HG02610 (cell line): ENCODE measurements around the gene MAPK4.

ENCODE experiments used
- ATAC-seq: cut with Tn5 transposase; IDR thresholded peaks from one replicate; pipeline ENCODE4 v1.9.1; 2021; ENCODE audit warnings: mild to moderate bottlenecking, moderate library complexity; ENCODE audit not compliant: unreplicated experiment

Gene MAPK4

GRCh38 chr18:50651334-50651733 is 91.4 kb downstream of the MAPK4 start:
- no peak for ATAC-seq

GRCh38 chr18:50653402-50654093 is 93.7 kb downstream of the MAPK4 start:
- no peak for ATAC-seq

- no peak for ATAC-seq
Measured at GRCh38 chr18:50654211-50654610, 94.3 kb downstream of the MAPK4 start.

- no peak for ATAC-seq
Measured at GRCh38 chr18:50654658-50655550, 95.0 kb downstream of the MAPK4 start.

- no peak for ATAC-seq
Measured at GRCh38 chr18:50656396-50656795, 96.5 kb downstream of the MAPK4 start.

- ATAC-seq: no peak
Measured at GRCh38 chr18:50656841-50657470, 97.1 kb downstream of the MAPK4 start.

- no peak for ATAC-seq
Measured at GRCh38 chr18:50658601-50659000, 98.7 kb downstream of the MAPK4 start.

- ATAC-seq: no peak
Measured at GRCh38 chr18:50659091-50660003, 99.5 kb downstream of the MAPK4 start.

- ATAC-seq: no peak
Measured at GRCh38 chr18:50661013-50661412, 101.1 kb downstream of the MAPK4 start.

GRCh38 chr18:50662177-50662576 is 102.3 kb downstream of the MAPK4 start:
- no peak for ATAC-seq

- ATAC-seq: no peak
Measured at GRCh38 chr18:50662775-50663383, 103.0 kb downstream of the MAPK4 start.

GRCh38 chr18:50663626-50664441 is 103.9 kb downstream of the MAPK4 start:
- ATAC-seq: no peak

- ATAC-seq: no peak
Measured at GRCh38 chr18:50665015-50665414, 105.1 kb downstream of the MAPK4 start.

- no peak for ATAC-seq
Measured at GRCh38 chr18:50665519-50665918, 105.6 kb downstream of the MAPK4 start.

GRCh38 chr18:50666536-50666935 is 106.6 kb downstream of the MAPK4 start:
- ATAC-seq: no peak

- no peak for ATAC-seq
Measured at GRCh38 chr18:50671376-50671775, 111.5 kb downstream of the MAPK4 start.

- no peak for ATAC-seq
Measured at GRCh38 chr18:50674307-50674980, 114.6 kb downstream of the MAPK4 start.

GRCh38 chr18:50675043-50675442 is 115.2 kb downstream of the MAPK4 start:
- ATAC-seq: no peak

GRCh38 chr18:50678651-50679050 is 118.8 kb downstream of the MAPK4 start:
- ATAC-seq: no peak
